GM19372 (cell line): Measurements from ENCODE around the gene ADRA2B.

Source experiments
- ATAC-seq: cut with Tn5 transposase; IDR thresholded peaks from one replicate; pipeline ENCODE4 v1.9.1; 2021; ENCODE audit warnings: mild to moderate bottlenecking, low read depth, moderate library complexity; ENCODE audit not compliant: unreplicated experiment

Gene ADRA2B

DNA sequence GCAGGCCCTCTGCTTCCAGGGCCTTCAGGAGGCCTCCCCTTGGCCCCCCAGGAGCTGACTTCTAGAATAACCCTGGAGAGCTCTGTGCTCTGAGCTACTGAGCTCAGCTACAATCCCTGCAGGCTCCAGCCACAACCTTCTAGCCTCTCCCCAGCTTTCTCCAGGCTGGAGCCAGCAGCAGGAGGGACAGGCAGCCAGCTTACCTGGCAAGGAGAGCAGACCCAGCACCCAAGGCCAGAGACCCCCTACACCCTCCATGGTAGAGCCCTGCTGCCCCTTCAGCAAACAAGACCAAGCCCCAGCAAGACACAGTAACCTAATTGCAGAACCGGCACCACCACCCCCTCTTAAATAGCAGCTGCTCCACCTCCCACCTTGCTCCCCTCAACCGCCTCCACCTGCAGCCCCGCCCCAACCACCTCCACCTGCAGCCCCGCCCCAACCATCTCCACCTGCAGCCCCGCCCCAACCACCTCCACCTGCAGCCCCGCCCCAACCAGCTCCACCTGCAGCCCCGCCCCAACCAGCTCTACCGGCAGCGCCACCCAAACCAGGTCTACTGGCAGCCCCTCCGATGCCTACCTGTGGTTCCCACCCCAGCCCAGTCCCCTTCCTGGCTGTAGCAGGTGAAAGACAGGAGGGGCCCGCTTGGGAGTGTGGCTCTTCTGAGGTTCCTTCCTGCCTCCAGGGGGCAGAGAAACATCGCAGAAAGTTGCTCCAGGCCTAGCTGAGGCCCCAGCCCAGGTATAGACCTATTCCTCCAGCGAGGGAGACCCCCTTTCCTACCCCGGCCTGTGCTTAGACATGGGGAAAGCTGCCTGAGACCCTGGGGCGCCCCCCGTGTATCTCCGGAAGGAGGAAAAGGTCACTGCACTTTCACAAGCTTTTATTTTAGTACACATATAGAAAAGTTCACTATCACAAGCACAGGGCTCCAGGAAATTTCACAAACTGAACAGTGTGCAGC is 22.1 kb upstream of the ADRA2B start, which contains the start of gene ASTL:
Gene ASTL (minus strand): TSS at position 324 of the 967 bp plus-strand sequence. CDS start 66 bp downstream, at position 258.
- no peak for ATAC-seq

DNA sequence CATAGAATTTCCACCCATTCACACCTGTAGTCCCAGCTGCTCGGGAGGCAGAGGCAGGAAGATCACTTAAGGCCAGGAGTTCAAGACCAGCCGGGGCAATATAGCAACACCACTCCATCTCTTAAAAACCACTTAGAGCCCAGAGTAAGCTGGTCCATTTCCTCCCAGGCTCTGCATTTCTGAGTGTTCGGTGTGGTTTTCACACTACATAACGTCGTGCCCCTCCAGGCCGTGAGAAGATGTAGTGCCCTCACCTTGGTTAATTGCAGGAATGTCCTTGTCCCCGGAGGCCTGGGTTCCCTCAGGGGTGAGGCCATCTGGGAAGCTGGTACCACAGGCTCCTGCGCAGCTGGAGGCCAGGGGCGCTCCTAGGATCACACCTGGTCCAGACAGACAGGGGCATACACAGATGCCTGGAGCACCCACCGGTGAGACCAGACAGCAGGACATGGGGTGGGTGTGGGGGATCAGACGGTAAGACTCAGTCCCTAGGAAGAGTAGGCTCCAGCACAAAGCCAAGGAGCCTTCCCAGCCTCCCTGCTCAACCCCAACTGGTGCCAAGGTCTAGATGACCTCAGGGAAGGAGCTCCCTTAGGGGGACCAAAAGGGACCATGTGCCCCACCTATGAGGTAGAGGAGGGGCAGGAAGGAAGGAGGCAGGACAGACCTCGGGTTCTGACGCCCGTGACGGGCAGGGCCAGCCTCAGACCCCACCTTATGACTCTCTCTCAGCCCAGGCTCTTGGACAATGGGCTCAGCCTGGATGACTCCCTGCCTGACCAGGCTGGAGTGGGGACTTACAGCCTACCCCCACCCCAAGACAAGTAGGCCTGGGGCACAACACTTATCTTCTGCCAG is 21.2 kb upstream of the ADRA2B start:
- ATAC-seq = no peak

DNA sequence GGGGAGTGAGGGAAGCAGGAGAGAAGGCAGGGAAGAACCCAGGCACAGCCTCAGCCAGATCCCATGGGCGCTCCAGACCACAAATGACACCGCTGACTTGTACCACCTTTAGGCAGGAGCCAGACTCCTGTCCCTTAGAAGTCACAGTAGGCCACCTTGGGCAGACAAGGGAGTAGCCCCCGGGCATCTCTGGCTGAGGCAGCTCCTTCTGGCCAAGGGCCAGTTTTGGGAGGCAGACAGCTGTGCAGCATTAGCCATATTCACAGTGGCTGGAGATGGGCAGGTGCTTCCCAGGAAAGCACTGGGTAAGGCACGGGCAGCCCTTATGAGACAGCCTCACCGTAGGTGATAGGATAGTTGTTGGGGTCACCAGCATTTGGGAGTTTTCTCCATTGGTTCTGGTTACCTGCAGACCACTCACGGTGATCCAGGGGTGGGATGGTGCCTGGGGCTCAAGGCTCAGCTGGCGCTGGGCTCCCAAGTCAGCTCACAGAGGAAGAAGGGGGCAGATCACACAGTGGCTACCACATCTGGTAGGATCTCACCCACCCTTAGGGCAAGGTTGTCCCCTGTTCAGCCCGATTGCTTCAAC is 19.9 kb upstream of the ADRA2B start:
- ATAC-seq = no peak

DNA sequence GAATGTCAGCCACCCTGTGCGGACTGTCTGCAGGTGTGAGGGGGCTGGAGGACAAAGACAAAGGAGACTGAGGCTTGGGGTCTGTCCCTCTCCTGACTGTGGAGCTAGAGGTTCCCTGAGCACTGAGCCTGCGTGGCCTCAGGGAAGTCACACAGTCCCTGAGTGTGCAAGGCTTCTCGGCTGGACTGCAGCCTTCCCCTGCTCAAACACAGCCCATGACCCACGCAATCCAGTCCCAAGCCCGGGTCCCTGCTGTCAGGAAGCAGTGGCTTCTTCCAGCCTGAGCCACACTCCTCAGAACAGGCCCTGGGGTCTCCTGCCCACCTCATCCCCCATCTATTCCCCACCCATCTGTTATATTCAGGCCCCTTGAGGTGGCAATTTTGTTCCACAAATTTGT is 19.2 kb upstream of the ADRA2B start:
- ATAC-seq = no peak

DNA sequence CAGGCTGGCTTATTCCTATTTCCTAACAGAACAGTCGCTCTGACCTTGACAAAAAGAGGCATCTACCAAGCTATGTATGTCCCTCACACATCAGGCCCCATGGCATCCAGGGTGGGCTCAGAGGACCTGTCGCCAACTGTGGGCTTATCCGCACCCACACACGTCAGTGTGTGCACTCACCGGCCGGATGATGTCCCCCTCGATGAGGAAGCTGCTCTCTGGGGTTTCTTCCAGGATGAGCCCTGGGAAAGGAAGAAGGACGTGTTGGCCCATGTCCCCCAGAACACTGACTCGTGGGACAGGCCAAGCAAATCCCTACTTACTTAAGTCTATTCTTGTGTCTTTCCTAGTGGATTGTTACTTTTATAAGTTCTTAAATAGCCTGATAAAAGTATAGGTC is 18.8 kb upstream of the ADRA2B start:
- ATAC-seq = no peak

DNA sequence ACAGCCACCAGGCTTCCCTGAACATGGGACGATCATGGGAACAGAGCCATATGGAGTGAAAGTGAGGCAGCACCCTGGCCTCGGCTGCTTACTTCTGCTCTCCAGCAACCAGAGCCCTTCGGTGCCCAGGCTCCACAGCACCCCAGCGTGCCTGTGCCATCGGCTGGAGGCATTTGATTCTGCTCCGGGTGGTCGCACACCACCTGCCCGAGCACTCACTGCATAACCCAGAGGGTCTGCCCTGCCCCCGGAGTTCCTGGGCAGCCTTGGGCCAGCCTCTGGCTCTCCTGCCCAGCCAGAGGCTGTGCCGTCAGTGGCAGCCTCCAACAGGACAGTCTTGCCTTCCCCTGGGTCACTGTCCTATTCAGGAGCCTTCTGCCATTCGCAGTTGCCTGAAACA is 18.1 kb upstream of the ADRA2B start:
- ATAC-seq = no peak

DNA sequence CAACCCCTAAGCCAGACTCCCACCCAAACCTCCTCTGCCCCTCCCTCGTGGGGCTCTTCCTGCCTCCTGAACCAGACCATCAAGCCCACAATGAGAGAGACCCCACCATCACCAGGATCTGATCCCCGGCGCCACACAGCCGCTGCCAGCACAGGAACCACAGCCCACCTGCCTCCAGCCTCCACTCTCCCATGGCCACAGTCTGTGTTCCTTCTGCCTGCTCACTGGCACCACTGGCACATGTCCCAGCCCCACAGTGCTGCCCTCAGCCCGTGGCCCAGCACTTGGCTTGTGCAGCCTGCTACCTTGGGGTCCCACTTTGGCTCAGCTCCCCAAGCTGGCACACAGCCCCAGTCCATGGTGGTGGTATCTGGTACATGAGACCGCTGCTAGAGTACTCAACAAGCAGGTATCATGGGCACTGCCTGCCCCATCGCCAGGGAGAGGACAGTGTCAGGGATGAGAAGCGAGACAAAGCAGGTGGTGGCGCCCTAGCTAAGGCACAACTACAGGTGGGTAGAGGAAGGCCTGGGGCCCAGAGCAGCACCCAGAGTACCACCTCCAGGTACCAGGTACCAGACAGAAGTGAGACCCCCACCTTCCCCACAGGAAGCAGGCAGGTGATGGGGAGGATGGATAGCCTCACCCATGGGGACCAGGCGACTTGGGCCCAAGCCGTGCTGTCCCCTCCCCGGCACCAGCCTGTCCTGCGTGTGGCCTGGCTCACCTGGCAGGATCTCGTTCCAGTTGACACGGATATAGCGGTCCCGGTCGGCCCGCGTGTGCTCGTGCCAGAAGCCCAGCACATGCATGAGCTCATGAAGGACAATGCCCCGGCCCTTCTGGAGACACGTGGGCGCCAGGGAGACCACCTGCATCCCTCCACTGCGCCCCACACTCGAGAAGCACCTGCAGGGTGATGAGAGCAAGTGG is 15.7 kb upstream of the ADRA2B start:
- no peak for ATAC-seq

DNA sequence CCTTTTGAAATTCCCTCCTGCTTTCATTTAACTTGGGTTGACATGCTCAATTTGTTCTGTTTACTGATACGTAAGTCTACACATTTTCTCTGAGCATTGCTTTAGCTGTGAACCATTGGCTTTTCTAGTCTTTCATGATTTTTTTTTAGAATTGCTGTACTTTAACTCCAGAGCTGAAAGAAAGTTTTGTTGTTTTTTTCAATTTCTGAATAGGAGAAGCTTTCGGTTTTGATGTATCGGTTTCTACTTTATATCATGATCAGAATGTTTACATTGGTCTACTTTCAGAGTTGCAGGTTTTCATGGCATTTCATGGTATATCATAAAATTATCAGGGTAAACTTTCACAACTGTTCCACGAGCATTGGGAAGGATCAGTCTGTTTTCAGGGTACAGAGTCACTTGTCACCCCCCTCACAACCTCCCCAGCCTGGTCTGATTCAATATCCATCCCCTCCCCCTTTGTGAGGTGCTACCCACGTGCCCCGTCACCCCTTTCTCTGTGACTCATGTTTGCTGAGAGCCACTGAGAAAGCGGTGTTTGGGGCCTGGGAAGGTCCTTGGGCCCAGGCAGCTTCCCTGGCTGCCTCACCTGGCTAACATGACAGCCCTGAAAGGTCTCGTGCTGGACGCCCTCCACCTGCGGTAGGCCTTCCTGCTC is 14.9 kb upstream of the ADRA2B start:
- ATAC-seq = no peak

DNA sequence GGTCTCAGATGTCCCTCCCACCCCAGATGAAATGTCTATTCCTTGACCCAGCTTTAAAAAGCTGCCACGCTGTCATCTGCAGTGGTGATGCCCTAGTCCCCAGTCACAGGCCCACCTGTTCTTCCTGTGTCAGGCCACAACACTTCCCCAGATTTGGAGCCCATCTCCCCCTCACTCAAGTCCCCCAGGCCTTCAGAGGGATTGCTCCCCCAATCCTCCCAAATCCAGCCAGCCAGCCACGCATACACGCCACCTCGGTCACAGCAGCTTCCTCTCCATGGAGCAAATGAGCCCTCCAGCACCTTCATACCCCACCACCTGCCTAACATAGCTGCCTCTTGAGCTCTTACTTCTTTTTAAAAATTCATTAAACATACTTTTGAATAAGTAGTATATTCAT is 14.1 kb upstream of the ADRA2B start:
- ATAC-seq = no peak

DNA sequence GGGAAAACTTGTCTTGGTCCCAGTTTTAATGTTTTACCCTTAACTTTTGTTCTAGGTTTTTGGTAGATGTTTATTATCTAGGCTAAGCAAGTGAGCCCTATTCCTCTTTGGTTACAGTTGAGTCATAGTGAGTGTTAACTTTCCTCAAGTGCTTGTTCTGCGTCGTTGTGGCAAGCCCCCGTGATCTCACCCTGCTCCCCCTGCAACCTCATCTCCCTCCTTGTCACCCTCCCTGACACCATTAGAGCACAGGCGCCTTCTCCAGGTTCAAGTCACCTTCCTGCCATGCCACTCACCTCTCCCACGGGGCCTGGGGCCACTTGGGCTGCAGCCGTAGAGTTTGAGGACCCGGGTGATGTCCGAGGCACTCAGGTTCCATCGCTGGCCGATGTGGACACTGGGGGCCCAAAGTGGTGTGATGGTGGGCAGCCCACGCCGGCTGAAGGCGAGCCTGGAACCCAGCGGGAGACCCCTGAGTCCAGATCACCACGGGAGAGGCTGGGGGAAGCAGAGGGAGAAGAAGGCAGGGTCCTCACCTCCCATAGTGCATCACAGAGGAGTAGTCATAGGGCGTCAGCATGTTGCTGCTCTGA is 13.3 kb upstream of the ADRA2B start:
- ATAC-seq = no peak

DNA sequence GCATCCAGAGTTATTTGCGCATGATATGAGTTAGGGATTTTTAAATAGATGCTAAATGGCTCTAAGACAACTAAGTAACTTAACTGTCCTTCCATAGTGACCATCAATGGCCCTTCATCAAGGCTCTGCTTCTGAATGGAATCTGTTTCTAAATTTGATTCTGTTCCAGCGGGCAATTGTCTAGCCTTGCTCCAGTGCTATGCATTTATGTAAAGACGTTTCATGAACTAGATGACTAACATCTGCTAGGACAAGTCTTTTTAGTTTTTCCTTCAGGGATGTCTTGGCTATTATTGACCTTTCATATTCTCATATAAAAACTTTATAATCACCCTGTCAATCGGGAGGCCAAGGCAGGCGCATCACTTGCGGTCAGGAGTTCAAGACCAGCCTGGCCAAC is 12.1 kb upstream of the ADRA2B start:
- no peak for ATAC-seq

DNA sequence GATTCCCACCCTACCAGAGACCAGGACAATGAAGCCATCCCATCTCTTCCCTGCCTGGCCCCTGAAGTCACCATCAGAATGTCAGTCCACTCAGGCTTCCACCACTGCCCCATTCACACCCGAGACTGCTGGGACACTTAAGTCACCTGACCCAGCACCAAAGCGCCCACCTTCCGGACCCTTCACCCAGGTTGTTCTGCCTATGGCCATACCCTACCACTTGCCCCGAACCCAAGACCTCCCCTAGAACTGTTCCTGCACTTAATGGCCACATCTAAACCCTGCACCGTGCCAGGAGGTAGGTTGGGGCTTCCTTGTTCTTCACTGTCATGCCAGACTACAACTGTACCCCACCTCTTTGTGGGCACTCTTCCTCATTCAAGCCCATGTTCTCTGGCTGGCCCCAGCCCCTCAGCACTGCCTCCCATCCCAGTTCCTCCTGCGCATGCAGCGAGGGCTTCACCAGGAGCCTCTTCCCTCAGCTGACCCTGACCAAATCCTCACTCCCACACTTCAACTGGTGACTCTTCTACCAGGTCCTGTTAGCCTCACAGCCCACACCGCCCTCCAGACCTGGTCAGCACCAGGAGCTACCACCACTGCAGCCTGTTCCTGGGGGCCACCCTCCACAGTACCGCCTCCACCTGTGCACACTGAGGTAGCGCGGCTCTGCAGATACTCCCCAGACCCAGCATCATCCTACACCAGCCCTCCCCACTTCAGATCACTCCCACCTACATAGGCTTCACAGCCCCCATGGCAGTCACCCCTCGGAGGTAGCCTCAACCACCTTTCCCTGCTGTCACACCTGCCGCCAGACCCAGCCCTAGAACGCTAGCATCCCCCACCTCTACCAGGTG is 8.3 kb upstream of the ADRA2B start:
- ATAC-seq = no peak

DNA sequence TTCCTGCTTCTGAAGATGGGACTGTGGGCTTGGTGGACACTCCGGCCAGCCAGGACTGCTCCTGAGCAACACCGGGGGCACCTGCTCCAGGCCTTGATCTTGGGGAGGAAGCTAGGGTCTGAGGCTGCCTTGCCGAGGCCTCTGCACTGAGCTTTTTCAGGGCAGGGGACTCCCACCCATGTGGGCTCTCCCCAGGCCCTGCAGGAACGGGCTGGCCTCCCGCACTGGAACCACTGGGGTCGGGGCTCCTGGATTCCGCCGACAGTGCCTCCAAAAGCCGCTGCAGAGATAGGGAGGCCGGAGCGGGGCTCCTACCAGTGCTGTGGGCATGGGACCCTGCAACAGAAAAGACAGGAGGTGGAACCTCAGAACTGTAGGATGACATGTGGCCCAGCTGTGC is 7.6 kb upstream of the ADRA2B start:
- no peak for ATAC-seq

DNA sequence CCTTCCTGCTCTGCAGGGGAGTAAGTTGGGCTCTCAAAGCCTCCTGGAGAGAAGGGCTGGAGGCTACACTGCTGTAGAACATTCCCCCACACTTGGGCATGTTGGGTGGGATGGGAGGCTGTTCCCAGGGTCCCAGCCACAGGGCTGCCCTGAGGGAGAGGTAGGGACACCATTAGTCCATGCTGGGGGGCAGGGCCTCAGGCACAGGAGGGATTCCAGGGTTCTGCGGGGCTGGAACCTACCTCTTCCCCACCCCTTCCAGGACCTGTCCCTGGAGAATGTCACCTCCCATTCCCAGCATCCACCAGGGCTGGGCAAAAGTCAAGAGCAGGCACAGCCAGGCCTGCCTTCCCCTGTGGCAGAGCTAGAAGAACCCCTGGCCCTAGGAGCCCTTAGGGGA is 6.9 kb upstream of the ADRA2B start:
- ATAC-seq = no peak

DNA sequence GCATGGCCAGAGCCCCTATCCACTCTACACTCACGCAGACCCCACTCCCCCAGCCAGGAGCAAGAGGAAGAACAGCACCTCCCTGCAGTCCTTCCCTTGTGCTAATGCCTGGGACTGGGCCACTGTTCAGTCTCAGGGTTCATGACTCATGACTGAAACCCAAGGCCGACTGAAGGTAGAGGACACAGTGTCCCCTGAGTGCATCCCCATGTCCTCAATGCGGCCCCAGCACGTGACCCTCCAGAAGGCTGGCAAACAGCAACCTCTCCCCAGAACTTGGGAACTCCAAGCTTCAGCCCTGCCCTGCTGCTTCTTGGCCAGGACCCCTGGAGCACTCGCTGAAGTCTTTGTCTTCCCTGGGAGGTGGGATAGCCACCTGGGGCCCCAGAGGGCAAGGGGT is 6.0 kb upstream of the ADRA2B start:
- ATAC-seq = no peak

DNA sequence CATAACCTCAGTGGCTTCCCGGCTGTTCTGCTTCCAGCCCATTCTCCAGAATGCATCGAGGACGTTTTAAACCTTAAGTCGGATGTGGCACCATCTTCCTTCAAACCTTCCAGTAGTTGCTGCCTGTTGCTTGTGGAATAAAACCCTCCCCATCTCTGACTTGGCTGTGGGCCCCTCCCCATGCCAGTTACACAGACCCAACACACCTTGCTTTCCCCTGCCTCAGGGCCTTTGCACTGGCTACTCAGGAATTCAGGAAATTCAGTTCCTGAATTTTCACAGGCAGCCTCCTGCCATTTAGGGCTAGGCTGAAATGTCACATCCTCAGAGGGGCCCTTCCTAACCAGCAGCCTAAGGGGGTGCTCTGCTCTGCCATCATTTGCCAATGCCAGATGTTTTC is 5.0 kb upstream of the ADRA2B start:
- ATAC-seq = no peak

DNA sequence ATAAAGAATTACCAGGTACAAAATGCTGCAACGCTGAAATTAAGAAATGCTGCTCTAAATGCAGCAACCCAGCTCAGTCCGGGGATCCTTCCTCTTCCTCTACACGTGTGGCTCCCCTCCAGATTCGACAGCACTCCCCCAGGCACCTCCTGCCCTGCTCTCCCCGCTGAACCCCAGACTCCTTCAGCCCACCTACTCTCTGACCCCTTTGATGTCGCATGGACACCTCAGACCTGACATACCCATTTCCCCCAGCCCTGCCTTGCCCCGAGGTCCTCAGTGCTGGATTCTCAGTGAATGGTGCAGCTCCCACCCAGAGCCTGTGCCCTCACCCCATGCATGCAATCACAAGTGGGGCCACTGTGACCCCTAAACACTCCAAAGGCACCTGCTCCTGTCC is 4.6 kb upstream of the ADRA2B start:
- no peak for ATAC-seq

DNA sequence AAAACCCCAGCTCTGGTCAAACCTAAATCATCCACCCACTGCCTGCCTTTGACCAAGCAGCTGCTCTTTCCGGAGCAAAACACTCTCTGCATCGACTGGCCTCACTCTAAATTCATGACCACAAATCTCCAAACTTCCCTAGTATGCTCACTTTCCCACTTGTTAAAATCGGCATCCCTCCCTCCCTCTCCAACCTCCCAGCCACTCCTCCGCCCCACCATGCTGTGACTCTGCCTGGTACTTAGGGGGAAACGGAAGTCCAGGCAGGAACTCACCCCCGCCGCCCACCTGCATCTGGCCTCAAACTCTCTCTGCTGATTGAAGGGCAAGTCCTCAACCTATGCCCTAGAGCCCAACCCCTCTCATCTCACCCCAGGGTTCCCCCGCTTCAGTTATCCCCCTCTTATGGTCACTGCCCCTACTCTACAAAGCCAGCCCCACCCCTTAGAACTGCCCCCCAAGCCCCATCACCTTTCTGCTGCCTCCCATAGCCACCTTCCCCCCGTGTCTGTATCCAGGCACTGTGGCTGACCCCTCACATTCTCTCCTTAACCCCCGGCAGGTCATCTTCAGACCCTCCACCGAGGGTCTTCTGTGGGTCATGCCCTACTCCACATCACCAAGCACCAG is 3.8 kb upstream of the ADRA2B start:
- no peak for ATAC-seq
